DOHH2 (cell line): Measurements from ENCODE around the gene NR2C2.

ENCODE experiments used
- H3F3A ChIP-seq: fragments of 200-600 bp; sonication (generic), shearing (Covaris generic); 2 replicates; pipeline ENCODE4 v1.6.0; 2016; ENCODE audit warnings: antibody characterized with exemption, mild to moderate bottlenecking; ENCODE audit not compliant: control insufficient read depth, insufficient read depth
- H3K27ac ChIP-seq: fragments of 200-600 bp; sonication (generic); 2 replicates; pipeline ENCODE4 v1.5.1; 2014; ENCODE audit warnings: low read depth, mild to moderate bottlenecking, low read length, moderate library complexity
- H3K27me3 ChIP-seq: fragments of 200-600 bp; sonication (generic); 2 replicates; pipeline ENCODE4 v1.6.1; 2014; ENCODE audit warnings: mild to moderate bottlenecking, low read length, mixed read lengths; ENCODE audit not compliant: control insufficient read depth
- H3K36me3 ChIP-seq: fragments of 200-600 bp; sonication (generic); 2 replicates; pipeline ENCODE4 v1.6.1; 2014; ENCODE audit warnings: mild to moderate bottlenecking, low read length, moderate library complexity, mixed read lengths; ENCODE audit not compliant: control insufficient read depth
- H3K4me1 ChIP-seq: fragments of 200-600 bp; sonication (generic); 2 replicates; pipeline ENCODE4 v1.6.1; 2014; ENCODE audit warnings: mild to moderate bottlenecking, low read length, mixed read lengths; ENCODE audit not compliant: control insufficient read depth
- H3K4me2 ChIP-seq: fragments of 200-600 bp; sonication (generic); 2 replicates; pipeline ENCODE4 v1.6.0; 2014; ENCODE audit warnings: mild to moderate bottlenecking, low read length, moderate library complexity
- H3K4me3 ChIP-seq: fragments of 200-600 bp; sonication (generic); 2 replicates; pipeline ENCODE4 v1.5.1; 2014; ENCODE audit warnings: mild to moderate bottlenecking, low read length, mixed read lengths
- H3K79me2 ChIP-seq: fragments of 200-600 bp; sonication (generic); 2 replicates; pipeline ENCODE4 v1.6.1; 2014; ENCODE audit warnings: mild to moderate bottlenecking, low read length, mixed read lengths; ENCODE audit not compliant: control insufficient read depth
- H3K9me2 ChIP-seq: fragments of 200-600 bp; sonication (generic); replicated peaks from 2 replicates; pipeline ENCODE4 v1.6.1; 2014; ENCODE audit warnings: mild to moderate bottlenecking, low read length, mixed read lengths; ENCODE audit not compliant: control insufficient read depth
- H3K9me3 ChIP-seq: fragments of 200-600 bp; sonication (generic); 2 replicates; pipeline ENCODE4 v1.6.1; 2014; ENCODE audit warnings: antibody characterized with exemption, low read length, mixed read lengths; ENCODE audit not compliant: control insufficient read depth, insufficient read depth
- H4K20me1 ChIP-seq: fragments of 200-600 bp; sonication (generic); 2 replicates; pipeline ENCODE4 v1.6.0; 2014; ENCODE audit warnings: low read depth, mild to moderate bottlenecking, antibody characterized with exemption, low read length, moderate library complexity; ENCODE audit not compliant: control insufficient read depth, insufficient read depth
- EZH2phosphoT487 ChIP-seq: fragments of 200-600 bp; sonication (generic); IDR thresholded peaks from 2 replicates; pipeline ENCODE4 v1.6.1; 2017; ENCODE audit warnings: borderline replicate concordance, mild to moderate bottlenecking, antibody characterized with exemption, low read length, moderate library complexity, mixed read lengths
- TF ChIP-seq, protein P1 (sequence below): fragments of 200-600 bp; sonication (generic); IDR thresholded peaks from one replicate; pipeline ENCODE4 v1.5.1; 2014; ENCODE audit warnings: antibody characterized with exemption, mild to moderate bottlenecking, low read depth, low read length; ENCODE audit not compliant: poor library complexity, severe bottlenecking

The NR2C2 gene

DNA sequence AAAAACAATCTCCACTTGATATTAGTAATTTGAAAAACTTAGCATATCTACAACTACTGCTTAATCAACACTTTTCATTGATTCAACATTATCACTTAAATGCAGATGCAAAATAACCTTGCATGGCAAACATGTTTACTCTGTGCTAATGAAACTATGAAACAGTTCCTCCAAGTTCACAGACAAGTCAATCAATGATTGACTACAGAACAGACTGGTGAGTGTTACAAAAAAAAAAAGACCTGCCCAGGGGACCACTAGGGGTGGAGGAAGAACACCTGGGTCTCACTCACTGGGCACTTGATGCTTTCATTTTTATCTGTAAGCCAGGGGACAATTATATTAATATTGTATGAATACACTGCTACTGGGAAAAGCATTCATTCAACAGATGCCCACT, 4.3 kb upstream of the NR2C2 start:
- H4K20me1 ChIP-seq: peaks cover 4% of the 10 kb centered on the region; the same call in 1 of the 2 replicates
- H3K4me2 ChIP-seq: no peak overlapping the region

GRCh38 chr3:14946236-14946635, 1.1 kb upstream of the NR2C2 start:
- Histone ChIP-seq H3K27ac (peak overlapping the region; percentile 97), H3K79me2 (peaks cover 70% of the 10 kb centered on the region), H3K4me1 (peaks cover 32% of the 10 kb centered on the region), H3K36me3 (peaks cover 56% of the 10 kb centered on the region), H3K27me3 (no peaks in the 10 kb centered on the region), H3K9me3 (no peaks in the 10 kb centered on the region), H3K4me2 (peak overlapping the region; percentile 68), H3K9me2 (no peaks in the 10 kb centered on the region), H3F3A (peaks cover 12% of the 10 kb centered on the region; the same call in 1 of the 2 replicates), H3K4me3 (peak overlapping the region; percentile 93), H4K20me1 (peaks cover 4% of the 10 kb centered on the region; the same call in 1 of the 2 replicates)
- TF ChIP-seq, protein P1, sequence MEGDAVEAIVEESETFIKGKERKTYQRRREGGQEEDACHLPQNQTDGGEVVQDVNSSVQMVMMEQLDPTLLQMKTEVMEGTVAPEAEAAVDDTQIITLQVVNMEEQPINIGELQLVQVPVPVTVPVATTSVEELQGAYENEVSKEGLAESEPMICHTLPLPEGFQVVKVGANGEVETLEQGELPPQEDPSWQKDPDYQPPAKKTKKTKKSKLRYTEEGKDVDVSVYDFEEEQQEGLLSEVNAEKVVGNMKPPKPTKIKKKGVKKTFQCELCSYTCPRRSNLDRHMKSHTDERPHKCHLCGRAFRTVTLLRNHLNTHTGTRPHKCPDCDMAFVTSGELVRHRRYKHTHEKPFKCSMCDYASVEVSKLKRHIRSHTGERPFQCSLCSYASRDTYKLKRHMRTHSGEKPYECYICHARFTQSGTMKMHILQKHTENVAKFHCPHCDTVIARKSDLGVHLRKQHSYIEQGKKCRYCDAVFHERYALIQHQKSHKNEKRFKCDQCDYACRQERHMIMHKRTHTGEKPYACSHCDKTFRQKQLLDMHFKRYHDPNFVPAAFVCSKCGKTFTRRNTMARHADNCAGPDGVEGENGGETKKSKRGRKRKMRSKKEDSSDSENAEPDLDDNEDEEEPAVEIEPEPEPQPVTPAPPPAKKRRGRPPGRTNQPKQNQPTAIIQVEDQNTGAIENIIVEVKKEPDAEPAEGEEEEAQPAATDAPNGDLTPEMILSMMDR: no peak
- TF ChIP-seq EZH2phosphoT487: no peak

More for the DNA sequence above, 4.3 kb upstream of the NR2C2 start:
- no peaks in the 10 kb centered on the region for H3K27me3 ChIP-seq
- no peaks in the 10 kb centered on the region for H3K9me3 ChIP-seq
- no peaks in the 10 kb centered on the region for H3K9me2 ChIP-seq
- no peak overlapping the region for H3K4me3 ChIP-seq
- H3K36me3 ChIP-seq: peaks cover 38% of the 10 kb centered on the region
- no peak for TF ChIP-seq EZH2phosphoT487
- TF ChIP-seq, protein P1: no peak
- H3K27ac ChIP-seq: no peak overlapping the region
- H3K4me1 ChIP-seq: peaks cover 12% of the 10 kb centered on the region
- H3K79me2 ChIP-seq: peaks cover 43% of the 10 kb centered on the region
- peaks cover 15% of the 10 kb centered on the region; the same call in 1 of the 2 replicates for H3F3A ChIP-seq

GRCh38 chr3:14946739-14947099, 664 bp upstream of the NR2C2 start:
- peak overlapping the region; percentile 68 for H3K4me2 ChIP-seq
- peaks cover 11% of the 10 kb centered on the region; the same call in 1 of the 2 replicates for H3F3A ChIP-seq
- peaks cover 74% of the 10 kb centered on the region for H3K79me2 ChIP-seq
- H3K27me3 ChIP-seq: no peaks in the 10 kb centered on the region
- peaks cover 4% of the 10 kb centered on the region; the same call in 1 of the 2 replicates for H4K20me1 ChIP-seq
- peak overlapping the region; percentile 93 for H3K4me3 ChIP-seq
- H3K9me2 ChIP-seq: no peaks in the 10 kb centered on the region
- H3K9me3 ChIP-seq: no peaks in the 10 kb centered on the region
- no peak for TF ChIP-seq EZH2phosphoT487
- TF ChIP-seq, protein P1: no peak
- H3K36me3 ChIP-seq: peaks cover 56% of the 10 kb centered on the region
- peaks cover 32% of the 10 kb centered on the region for H3K4me1 ChIP-seq
- H3K27ac ChIP-seq: peak overlapping the region; percentile 97
